ENCODE measurements around the gene LASP1.
A peak's percentile ranks its signal among the peaks of the same experiment; 100 is the strongest.

The LASP1 gene

DNA sequence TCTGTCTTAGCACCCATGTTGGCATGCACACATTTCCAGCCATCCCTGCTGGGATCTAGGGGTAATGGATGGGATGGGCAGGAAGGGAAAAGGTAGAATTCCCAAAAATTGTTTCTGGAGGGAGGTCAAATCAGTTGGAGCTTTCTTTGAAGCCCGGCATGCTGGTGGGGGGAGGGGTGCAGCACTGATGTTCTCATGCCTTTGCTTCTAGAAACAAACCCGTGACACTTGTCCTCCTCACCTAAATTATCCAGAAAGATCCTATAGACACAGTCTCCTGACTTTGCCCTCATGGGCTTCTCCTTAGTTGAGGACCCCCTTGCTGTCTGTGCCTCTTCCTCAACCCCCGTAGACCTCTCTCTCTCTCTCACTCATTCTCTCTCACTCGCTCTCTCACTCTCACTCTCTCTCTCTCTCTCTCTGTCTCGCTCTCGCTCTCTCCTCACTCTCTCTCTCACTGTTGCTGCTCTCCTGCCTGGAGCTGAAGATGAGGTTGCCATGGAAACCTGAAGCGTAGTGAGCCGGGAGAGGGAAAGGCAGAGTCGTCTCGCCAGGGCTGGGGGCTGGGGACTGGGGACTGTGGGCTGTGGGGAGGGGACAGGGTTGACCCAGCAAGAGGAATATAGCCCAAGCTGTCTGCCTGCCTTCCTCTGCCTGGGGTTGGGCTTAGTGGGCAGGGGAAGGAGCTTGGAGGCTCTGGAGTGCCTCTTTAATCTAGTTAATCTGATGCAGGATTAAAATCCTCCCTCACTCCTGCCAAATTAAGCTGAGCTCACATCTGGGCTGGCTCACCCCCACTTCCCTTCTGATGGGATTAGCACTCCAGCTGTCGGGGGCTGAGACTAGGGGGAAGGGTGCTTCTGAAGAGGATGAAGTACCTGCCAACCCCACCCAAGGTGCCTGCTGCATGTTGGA lies 16.1 kb downstream of the LASP1 start:
- DNase-seq (ENCODE audit: low read depth in 2 of 3, low spot score in 2 of 3): no peak

DNA sequence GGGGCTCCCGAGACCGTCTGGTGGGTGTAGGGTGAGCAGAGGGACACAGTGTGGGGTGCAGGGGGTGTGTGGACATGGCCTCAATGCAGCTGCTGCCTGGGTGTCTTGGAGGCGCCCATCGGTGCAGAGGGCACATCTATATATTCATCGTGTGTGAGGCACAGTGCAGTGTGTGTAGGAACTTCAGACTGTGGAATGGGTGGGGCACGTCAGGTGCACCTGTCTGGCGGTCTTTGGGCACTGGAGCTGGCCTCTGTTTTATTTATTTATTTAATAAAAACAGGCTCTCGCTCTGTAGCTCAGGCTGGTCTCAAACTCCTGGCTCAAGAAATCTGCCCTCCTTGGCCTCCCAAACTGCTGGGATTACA lies 16.8 kb downstream of the LASP1 start:
- DNase-seq (ENCODE audit: low read depth in 2 of 3, low spot score in 2 of 3): no peak

DNA sequence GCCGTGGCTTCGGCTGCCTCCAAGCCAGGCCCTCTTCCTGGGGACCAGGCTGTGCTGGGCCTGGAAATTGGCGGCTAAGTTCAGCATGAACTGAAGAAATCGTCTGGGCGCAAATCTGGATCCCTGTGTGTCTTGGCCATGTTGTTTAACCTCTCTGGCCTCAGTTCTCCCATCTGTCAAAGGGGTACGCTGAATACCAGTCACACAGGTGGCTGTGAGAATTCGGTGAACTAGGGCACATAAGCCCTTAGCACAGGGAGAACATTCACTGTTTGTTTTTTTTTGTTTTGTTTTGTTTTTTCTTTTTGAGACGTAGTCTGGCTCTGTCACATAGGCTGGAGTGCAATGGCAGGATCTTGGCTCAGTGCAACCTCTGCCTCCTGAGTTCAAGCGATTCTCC lies 19.0 kb downstream of the LASP1 start:
- no peak for DNase-seq (ENCODE audit: low read depth in 2 of 3, low spot score in 2 of 3)

DNA sequence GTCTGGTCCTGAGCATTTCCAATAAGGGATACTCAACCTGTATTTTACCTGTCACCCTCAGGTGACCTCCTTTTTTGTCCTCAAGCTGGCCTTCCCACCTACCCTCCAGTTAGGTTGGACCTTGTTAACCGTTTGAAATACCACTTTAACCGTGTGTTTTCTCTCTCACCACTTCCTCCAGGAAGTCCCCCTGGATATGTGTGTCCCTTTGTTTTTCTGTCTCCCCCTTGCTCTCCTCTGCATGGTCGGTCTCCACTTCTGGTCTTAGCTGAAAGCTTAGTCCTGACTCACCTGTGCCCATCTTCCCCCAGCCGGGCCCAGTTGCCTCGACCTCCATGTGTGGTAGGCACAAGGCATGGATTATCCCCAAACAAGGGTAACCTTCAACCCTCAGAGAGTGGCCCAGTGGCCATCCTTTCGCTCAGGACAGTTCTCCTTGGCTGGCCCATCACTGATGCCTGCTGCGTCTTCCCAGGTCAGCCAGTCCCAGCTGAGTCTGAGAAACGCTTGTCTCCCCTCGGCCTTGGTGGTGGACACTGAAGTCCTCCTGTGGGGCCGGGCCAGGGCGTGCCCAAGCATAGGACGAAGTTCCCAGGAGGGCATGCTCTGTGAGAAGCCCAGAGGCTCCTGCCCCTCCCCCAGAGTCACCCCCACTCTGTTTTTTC lies 20.0 kb downstream of the LASP1 start:
- DNase-seq (ENCODE audit: low read depth in 2 of 3, low spot score in 2 of 3): no peak

DNA sequence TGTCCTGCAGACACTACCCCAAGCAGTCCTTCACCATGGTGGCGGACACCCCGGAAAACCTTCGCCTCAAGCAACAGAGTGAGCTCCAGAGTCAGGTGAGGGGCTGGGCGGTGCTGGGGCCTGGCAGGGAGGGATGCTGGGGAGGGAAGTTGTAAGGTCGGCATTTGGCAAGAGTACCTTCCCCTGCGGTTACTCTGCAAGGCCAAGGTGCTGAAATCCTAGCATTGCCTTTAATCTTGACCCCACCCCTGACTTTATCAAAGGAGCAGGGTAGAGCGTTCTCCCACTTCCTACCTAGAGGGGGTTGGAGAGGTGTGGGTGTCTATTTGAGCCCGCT lies 20.5 kb downstream of the LASP1 start:
- no peak for DNase-seq (ENCODE audit: low read depth in 2 of 3, low spot score in 2 of 3)

DNA sequence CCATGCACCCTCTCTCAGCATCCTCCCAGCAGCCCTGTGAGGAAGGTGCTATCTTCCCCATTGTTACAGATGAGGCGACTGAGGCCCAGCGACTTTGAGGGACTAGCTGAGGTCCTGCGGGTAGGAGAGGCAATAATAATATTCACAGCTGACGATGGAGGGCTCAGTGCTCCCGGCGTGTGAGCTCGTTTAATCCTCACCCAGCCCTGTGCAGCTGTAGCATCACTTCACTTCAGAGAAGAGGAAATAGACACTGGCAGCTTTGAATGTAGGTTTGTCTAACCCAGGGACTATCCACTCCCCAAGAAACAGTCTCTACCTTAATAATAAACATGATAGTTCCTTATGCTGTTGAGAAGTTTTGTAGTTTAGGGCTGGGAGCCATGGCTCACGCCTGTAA lies 21.6 kb downstream of the LASP1 start:
- DNase-seq (ENCODE audit: low read depth in 2 of 3, low spot score in 2 of 3): no peak

DNA sequence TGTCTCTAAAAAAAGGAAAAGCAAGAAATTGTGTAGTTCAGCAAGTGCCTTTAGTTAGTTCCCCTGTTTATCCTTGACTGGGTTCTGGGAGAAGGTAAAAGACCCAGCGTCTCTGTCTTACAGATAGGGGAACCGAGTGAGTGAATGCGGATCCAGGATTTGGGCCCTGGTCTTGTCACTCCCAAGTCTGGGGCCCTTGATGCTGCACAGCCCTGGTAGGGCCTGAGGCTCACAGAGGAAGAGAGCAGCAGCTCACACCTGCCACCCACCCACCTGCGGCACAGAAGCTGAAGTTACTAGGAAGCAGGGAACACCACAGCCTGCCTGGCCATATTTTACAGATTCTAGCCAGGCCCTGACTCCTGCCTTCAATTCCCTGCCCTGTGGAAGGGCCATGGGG lies 22.2 kb downstream of the LASP1 start:
- no peak for DNase-seq (ENCODE audit: low read depth in 2 of 3, low spot score in 2 of 3)

DNA sequence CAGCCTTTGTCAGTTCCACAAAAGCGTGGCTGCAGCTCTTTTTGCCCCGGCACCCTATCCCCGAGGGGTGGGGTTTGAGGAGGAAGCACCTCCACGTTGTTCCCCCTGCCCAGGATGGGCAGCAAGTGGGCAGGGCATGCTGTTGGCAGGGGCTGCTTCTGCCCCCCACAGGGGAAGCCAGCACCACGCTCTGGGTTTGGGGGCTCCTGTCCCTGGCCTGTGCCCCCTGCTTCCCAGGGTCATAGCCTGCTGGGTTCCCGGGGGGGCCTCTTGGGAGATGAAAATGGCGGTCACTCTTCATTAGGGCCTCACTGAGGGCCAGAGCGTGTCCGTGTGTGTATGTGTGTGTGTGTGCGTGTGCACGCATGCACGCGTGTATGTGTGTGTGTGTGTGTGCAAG lies 22.8 kb downstream of the LASP1 start:
- no peak for DNase-seq (ENCODE audit: low read depth in 2 of 3, low spot score in 2 of 3)

DNA sequence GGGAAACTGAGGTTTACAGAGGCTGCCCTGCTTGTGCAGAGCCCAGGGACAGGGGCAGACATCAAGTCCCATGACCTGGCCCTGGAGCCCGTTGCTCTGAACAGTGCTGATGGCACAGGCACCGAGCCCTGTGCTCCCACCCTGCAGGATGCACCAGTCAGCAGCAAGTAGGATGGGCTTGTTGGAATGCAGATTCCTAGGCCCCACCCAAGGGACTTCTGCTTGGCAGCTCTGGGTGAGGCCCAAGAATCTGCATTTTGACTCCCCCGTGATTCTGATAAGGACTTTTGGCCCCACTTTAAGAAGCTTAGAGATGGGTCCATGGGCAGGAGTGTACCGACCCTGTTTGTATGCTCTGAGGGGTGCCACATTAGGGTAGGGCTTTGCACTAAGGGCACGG lies 23.3 kb downstream of the LASP1 start:
- no peak for DNase-seq (ENCODE audit: low read depth in 2 of 3, low spot score in 2 of 3)

DNA sequence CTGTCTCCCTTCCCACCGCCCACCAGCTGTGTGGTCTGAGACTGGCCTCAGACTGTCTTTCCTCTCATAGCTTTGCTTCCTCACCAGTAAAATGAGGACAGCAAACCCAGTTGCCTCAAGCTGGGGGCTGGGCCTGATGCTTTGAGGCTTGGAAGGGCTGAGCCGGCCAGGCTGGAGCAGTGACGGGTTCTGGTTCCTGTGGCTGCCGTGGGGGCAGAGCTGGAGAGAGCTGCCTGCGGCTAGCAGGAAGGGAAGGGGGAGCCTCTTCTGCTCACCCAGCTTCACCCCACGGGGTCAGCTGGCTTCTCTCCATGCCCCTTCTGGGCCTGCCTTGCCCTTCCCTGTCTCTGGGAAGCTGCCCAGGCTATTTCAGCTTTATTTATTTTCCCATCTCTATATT lies 23.7 kb downstream of the LASP1 start:
- DNase-seq (ENCODE audit: low read depth in 2 of 3, low spot score in 2 of 3): no peak

DNA sequence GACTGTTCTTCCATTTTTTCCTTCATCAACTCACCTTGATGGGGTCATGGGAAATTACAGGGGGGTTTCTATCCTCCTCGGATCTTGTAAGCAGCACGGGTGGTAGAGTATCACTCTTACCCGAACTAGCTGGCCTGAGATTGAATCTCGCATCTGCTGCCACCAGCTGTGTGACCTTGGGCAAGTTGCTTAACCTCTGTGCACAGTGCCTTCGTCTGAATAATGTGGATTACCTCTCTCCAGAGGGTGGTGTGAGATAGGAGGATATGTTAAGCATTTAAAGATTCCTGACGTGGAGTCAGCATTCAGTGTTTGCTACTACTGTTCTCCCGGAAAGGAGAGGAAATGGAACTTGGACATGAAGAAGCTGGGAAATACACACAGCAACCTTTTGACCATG lies 24.4 kb downstream of the LASP1 start:
- no peak for DNase-seq (ENCODE audit: low read depth in 2 of 3, low spot score in 2 of 3)

DNA sequence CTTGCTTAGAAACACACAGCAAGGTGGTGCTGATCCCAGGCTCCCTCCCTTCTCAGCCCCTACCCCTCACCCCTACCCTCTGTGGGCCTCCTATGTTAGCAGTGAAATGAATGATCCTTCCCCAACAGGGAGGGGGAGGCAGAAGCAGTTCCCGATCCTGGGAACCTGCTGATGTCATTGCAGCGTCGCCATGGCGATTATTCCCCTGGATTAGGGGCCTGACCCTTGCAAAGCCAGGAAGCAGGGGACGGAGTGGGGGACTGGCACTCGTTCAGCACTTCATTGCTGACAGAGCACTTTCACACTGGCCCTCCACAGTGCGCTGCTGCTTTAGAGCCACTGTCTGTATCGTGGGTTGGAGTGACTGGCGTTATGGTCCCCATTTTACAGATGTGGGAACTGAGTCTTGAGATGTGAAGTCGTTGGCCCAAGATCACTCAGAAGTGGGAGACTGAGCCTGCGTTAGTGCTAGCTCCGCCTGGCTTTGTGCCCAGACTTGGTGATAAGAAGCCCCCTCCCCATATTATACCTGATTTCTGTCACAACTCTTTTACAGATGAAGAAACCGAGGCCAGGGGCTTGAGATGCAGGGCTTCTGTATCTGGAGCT lies 26.6 kb downstream of the LASP1 start:
- DNase-seq (ENCODE audit: low read depth in 2 of 3, low spot score in 2 of 3): no peak

DNA sequence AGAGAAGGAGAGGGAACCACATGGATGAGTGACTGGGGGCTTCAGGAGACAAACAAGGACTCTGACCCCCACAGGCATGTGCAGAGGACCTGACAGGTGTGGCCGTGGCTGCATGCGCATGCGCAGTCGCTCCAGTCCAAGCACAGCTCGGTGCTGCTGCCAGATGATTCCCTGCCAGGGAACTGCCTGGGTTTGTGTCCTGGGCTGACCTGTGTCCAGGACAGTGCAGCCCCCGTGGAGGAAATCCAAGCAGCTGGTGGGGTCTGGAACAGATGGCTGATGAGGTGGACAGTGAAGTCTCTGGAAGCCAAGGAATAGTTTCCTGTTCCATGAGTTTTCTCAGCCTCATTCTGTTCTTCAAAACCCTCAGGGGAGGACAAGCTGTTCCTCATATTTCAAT lies 27.3 kb downstream of the LASP1 start:
- no peak for DNase-seq (ENCODE audit: low read depth in 2 of 3, low spot score in 2 of 3)

DNA sequence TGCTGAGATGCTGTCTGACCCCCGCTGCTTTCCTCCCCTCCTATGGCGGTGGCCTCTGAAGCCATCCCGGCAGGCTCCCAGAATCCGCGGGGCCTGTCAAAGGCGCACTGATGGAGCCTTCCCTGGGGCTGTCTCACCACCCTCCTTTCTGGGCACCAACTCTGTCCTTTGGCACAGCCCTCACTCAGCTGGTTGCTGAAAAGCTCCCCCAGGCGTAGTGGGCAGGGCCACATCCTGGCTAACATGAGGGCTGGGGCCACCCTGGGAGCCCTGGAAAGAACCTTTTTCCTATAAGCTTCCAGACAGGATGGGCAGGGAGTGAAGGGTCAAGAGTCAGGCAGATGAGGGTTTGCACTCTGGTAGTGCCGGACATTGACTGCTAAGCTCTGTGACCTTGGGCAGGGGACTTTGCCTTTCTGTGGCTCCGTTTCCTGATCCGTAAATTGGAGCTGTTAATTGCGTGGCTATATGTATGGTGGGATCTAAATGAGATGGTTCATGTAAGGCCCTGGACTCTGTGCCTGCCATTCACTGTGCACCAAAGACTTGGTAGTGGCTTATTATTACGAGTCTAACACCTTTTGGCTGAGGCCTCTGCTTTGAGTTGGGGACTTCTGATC lies 27.9 kb downstream of the LASP1 start:
- DNase-seq (ENCODE audit: low read depth in 2 of 3, low spot score in 2 of 3): no peak

DNA sequence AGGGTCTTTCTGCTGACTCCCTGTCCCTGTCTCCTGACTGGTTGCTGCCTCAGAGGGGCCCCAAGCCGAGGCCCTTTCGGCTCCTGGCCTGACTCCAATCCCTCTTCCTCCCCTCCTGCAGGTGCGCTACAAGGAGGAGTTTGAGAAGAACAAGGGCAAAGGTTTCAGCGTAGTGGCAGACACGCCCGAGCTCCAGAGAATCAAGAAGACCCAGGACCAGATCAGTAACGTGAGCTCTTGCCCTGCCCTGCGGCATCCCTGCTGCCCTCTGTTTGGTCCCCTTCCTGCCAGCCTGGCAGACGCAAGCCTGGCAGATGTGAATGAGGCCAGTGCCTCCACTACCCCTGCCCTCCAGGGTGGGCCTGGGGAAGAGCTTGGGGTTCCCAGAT lies 28.4 kb downstream of the LASP1 start:
- DNase-seq (ENCODE audit: low read depth in 2 of 3, low spot score in 2 of 3): no peak

DNA sequence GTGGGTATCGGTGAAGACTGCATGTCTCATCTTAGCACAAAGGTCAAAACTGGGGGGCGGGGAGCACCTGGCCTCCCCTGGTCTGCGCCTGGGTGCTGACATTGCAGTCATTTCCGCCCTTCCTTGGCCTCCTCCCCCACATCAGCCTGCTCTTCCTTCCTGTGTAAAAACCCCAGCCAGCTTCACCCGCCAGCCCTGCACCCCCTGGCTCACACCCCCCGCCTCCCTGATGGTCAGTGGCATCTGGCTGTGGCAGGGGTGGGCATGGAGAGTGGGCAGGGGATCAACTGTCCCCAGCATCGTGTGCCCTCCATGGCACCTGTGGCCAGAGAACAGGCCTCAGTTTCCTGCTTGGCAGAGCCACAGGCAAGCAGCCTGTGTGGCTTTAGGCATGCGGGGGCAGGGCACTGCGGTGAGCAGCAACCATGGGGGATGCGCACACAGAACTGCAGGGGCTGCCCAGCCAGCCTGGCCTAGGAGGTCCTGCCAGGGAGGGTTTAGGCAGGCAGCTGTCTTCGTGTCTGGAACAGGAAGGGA lies 29.0 kb downstream of the LASP1 start:
- peak; percentile 62 to 81 (median 64) for DNase-seq (ENCODE audit: low read depth in 2 of 3, low spot score in 2 of 3)

DNA sequence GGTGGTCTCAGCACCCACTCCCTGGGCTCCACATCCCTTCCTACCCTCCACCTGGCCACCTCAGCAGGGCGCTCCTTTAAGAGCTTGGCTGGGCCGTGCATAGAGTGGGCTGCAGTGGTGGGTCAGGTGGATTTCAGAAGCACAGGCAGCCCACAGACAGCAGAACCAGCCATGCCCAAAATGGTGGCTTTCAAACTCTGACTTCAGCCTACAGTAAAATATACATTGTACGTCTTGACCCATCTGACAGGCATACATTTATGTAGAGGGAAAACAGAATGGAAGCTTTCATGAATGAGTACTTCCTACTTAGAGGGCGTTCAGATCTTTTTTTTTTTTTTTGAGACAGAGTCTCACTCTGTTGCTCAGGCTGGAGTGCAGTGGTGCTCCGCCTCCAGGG lies 29.6 kb downstream of the LASP1 start:
- no peak for DNase-seq (ENCODE audit: low read depth in 2 of 3, low spot score in 2 of 3)

DNA sequence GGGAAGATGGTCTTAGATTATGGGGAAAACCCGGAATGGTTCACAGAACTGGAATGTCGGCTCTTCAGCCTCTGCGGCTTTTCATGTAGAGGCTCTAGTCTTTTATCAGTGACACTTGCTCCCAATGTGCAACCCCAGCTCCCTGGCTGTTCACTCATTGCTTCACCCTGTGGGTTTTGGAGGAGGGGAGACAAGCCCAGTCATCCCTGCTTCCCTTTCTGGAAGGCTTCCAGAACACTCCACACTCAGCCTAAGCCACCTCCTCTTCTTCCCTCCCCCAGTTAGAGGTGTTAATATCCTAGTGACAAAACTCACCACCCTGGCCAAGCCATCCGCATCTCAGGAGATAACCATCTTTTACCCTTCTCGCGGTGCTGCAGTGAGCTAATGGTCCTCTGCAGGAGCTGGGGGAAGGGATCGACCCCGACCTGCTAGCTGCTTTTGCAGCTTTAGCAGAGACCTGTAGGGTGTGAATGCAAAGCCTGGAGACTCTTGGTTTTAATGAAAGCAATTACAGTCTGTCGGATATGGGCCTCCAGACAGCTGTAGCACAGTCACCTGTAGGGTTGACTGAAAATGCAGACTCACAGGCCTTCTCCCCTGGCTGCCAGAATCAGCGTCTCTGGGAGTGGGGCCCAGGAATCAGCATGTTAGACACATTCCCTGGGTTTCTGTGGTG lies 31.3 kb downstream of the LASP1 start:
- DNase-seq (ENCODE audit: low read depth in 2 of 3, low spot score in 2 of 3): no peak

DNA sequence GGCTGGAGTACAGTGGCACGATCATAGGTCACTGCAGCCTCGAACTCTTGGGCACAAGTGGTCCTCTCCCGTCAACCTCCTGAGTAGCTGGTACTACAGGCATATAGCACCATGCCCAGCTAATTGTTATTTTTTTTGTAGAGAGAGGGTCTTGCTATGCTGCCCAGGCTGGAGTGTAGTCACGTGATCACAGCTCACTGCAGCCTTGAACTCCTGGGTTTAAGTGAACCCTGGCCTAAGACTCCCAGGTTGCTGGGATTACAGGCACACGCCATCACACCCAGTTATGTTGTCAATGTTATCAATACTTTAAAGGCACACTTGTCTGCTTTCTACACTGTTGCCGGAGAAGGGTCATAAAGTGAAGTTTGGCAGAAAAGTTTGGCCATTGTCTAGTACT lies 33.5 kb downstream of the LASP1 start:
- DNase-seq (ENCODE audit: low read depth in 2 of 3, low spot score in 2 of 3): no peak

DNA sequence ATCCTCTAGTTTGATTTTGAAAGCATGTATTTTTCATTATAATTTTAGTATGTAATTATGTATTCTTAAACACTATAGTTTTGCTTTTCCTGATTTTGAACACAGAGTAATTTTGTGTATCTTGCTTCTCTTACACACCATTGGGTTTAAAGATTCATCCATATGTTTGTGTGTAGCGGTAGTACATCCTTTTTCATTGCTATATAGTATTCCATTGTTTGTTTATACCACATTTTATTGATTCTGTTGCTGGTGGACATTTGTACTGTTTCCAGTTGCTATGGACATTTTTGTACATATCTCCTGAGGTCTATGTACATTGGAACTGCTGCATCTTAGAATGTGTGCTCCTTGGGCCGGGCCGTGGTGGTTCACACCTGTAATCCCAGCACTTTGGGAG lies 35.0 kb downstream of the LASP1 start:
- no peak for DNase-seq (ENCODE audit: low read depth in 2 of 3, low spot score in 2 of 3)

DNA sequence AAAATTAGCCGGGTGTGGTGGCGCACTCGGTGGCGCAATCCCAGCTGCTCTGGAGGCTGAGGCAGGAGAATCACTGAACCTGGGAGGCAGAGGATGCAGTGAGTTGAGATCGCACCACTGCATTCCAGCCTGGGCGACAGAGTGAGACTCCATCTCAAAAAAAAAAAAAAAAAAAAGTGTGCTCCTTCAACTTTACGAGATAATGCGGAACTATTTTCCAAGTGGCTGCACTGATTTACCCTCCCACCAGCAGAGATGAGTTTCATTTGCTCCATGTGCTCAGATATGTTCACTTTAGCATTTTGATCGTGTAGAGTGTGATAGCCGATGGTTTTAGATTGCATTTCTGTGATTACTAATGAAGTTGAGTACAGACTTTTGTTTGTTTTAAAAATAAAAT lies 35.5 kb downstream of the LASP1 start:
- no peak for DNase-seq (ENCODE audit: low read depth in 2 of 3, low spot score in 2 of 3)

All from activated CD8-positive, alpha-beta memory T cell treated with anti-CD3 and anti-CD28 coated beads for 48 hours (primary cell).